Neural cell (in vitro differentiated cells): Measurements from ENCODE around the gene CLCA4. TPM values are rescaled to one million over a fixed set of nuclear protein-coding genes. Genes with fewer than 3 reads are reported as not detected.

Experiments
- H2AFZ ChIP-seq: fragments of 200-600, 300-800 bp; sonication (generic), shearing (Covaris generic); 2 replicates; pipeline ENCODE4 v1.6.0; 2014; ENCODE audit warnings: low read depth, mild to moderate bottlenecking, antibody characterized with exemption, low read length, moderate library complexity
- H3F3A ChIP-seq: fragments of 200-600 bp; shearing (Covaris generic); 2 replicates; pipeline ENCODE4 v1.6.1; 2016; ENCODE audit warnings: mild to moderate bottlenecking, moderate library complexity, mixed read lengths, antibody characterized with exemption, low read length; ENCODE audit not compliant: insufficient read depth, poor library complexity, severe bottlenecking
- H3K27ac ChIP-seq: fragments of 200-600, 300-800 bp; sonication (generic), shearing (Covaris generic); 2 replicates; pipeline ENCODE4 v1.5.1; 2014; ENCODE audit warnings: mild to moderate bottlenecking, low read length, moderate library complexity
- H3K27me3 ChIP-seq: fragments of 300-800, 200-600 bp; sonication (generic), shearing (Covaris generic); 2 replicates; pipeline ENCODE4 v1.6.0; 2014; ENCODE audit warnings: mild to moderate bottlenecking, low read depth, low read length, moderate library complexity; ENCODE audit not compliant: insufficient read depth
- H3K36me3 ChIP-seq: fragments of 300-800, 200-600 bp; sonication (generic), shearing (Covaris generic); 2 replicates; pipeline ENCODE4 v1.5.1; 2014; ENCODE audit warnings: mild to moderate bottlenecking, antibody characterized with exemption, low read length, moderate library complexity; ENCODE audit not compliant: insufficient read depth
- H3K4me2 ChIP-seq: fragments of 300-800, 200-600 bp; sonication (generic), shearing (Covaris generic); 2 replicates; pipeline ENCODE4 v1.6.0; 2014; ENCODE audit warnings: mild to moderate bottlenecking, low read length
- H3K4me3 ChIP-seq: fragments of 300-800, 200-600 bp; sonication (generic), shearing (Covaris generic); 2 replicates; pipeline ENCODE4 v1.5.1; 2014; ENCODE audit warnings: mild to moderate bottlenecking, low read length, moderate library complexity
- H3K79me2 ChIP-seq: fragments of 200-600 bp; shearing (Covaris generic); replicated peaks from 2 replicates; pipeline ENCODE4 v1.6.0; 2014; ENCODE audit warnings: mild to moderate bottlenecking, low read length, moderate library complexity; ENCODE audit not compliant: insufficient read depth
- H3K9ac ChIP-seq: fragments of 300-800, 200-600 bp; sonication (generic), shearing (Covaris generic); 2 replicates; pipeline ENCODE4 v1.6.1; 2016; ENCODE audit warnings: mild to moderate bottlenecking, low read length, mixed read lengths
- H3K9me2 ChIP-seq: fragments of 200-600 bp; shearing (Covaris generic); 2 replicates; pipeline ENCODE4 v1.6.1; 2016; ENCODE audit warnings: mild to moderate bottlenecking, low read length, mixed read lengths; ENCODE audit not compliant: insufficient read depth
- H3K9me3 ChIP-seq: fragments of 200-600, 300-800 bp; sonication (generic), shearing (Covaris generic); 2 replicates; pipeline ENCODE4 v1.6.1; 2016; ENCODE audit warnings: mild to moderate bottlenecking, mixed run types, low read length, moderate library complexity, mixed read lengths
- H4K20me1 ChIP-seq: fragments of 200-600 bp; shearing (Covaris generic); 2 replicates; pipeline ENCODE4 v1.6.1; 2016; ENCODE audit warnings: mild to moderate bottlenecking, mixed run types; ENCODE audit not compliant: insufficient read depth
- EP300 ChIP-seq: fragments of 450-650 bp; conservative IDR thresholded peaks from 2 replicates; pipeline ENCODE4 v1.6.1; 2014; ENCODE audit warnings: antibody characterized with exemption, mild to moderate bottlenecking, moderate library complexity; ENCODE audit not compliant: poor library complexity, severe bottlenecking
- EZH2 ChIP-seq: fragments of 200-600, 300-800 bp; shearing (Covaris generic), sonication (generic); IDR thresholded peaks from 2 replicates; pipeline ENCODE4 v1.6.1; 2014; ENCODE audit warnings: antibody characterized with exemption, low read length, borderline replicate concordance, mild to moderate bottlenecking; ENCODE audit not compliant: insufficient read depth, poor library complexity, severe bottlenecking
- MXI1 ChIP-seq: fragments of 450-650 bp; conservative IDR thresholded peaks from 2 replicates; pipeline ENCODE4 v1.6.1; 2014; ENCODE audit warnings: antibody characterized with exemption, mild to moderate bottlenecking; ENCODE audit not compliant: poor library complexity, severe bottlenecking
- POLR2AphosphoS5 ChIP-seq: IDR thresholded peaks from 2 replicates; pipeline ENCODE4 v1.6.1; 2012
- RAD21 ChIP-seq: fragments of 450-650 bp; conservative IDR thresholded peaks from 2 replicates; pipeline ENCODE4 v1.6.1; 2014; ENCODE audit warnings: antibody characterized with exemption, mild to moderate bottlenecking, moderate library complexity
- SMC3 ChIP-seq: fragments of 450-650 bp; conservative IDR thresholded peaks from 2 replicates; pipeline ENCODE4 v1.6.1; 2014; ENCODE audit warnings: antibody characterized with exemption, mild to moderate bottlenecking, moderate library complexity; ENCODE audit not compliant: poor library complexity
- TAF1 ChIP-seq: IDR thresholded peaks from 2 replicates; pipeline ENCODE4 v1.6.1; 2012; ENCODE audit warnings: low read depth
- polyA minus RNA-seq: library from RNA; depleted of rRNA, polyadenylated mRNA; stranded (reverse); fragments of >200 nt; gene quantifications from 2 replicates; pipeline ENCODE4 v1.2.3, GENCODE V29; 2014
- polyA plus RNA-seq: library from polyadenylated mRNA; depleted of rRNA; stranded (reverse); fragments of >200 nt; gene quantifications from 2 replicates; pipeline ENCODE4 v1.2.3, GENCODE V29; 2014
- TF ChIP-seq, protein P1 (sequence below): IDR thresholded peaks from 2 replicates; pipeline ENCODE4 v1.6.1; 2012; ENCODE audit warnings: borderline replicate concordance
- TF ChIP-seq, protein P2 (sequence below): fragments of 450-650 bp; IDR thresholded peaks from 2 replicates; pipeline ENCODE4 v1.5.1; 2014; ENCODE audit warnings: antibody characterized with exemption, mild to moderate bottlenecking, moderate library complexity; ENCODE audit not compliant: poor library complexity, severe bottlenecking

Gene CLCA4, protein sequence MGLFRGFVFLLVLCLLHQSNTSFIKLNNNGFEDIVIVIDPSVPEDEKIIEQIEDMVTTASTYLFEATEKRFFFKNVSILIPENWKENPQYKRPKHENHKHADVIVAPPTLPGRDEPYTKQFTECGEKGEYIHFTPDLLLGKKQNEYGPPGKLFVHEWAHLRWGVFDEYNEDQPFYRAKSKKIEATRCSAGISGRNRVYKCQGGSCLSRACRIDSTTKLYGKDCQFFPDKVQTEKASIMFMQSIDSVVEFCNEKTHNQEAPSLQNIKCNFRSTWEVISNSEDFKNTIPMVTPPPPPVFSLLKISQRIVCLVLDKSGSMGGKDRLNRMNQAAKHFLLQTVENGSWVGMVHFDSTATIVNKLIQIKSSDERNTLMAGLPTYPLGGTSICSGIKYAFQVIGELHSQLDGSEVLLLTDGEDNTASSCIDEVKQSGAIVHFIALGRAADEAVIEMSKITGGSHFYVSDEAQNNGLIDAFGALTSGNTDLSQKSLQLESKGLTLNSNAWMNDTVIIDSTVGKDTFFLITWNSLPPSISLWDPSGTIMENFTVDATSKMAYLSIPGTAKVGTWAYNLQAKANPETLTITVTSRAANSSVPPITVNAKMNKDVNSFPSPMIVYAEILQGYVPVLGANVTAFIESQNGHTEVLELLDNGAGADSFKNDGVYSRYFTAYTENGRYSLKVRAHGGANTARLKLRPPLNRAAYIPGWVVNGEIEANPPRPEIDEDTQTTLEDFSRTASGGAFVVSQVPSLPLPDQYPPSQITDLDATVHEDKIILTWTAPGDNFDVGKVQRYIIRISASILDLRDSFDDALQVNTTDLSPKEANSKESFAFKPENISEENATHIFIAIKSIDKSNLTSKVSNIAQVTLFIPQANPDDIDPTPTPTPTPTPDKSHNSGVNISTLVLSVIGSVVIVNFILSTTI
- not detected in 2 replicates for polyA plus RNA-seq
- polyA minus RNA-seq: not detected in 2 replicates

DNA sequence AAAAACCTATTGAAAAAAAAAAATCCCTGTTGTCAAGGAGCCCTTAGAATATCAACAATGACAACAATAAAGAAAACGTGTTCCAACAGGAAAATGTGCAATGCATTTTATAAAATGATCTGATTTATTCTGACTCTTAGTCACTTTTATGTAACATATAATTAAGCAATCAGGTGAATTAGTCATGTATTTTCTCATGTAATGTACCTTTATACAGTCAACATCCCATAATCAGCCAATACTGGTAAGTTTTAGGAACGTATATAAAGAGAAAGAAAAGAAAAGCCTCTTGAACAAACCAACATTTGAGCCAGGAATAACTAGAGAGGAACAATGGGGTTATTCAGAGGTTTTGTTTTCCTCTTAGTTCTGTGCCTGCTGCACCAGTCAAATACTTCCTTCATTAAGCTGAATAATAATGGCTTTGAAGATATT lies at the start of gene CLCA4:
Gene CLCA4, plus strand, starts transcription at position 292 of the 435 bp plus-strand sequence. Its CDS starts 42 bp downstream, at position 334.
- no peak within 1 kb of the TSS for H3K4me3 ChIP-seq
- H4K20me1 ChIP-seq: no peaks in the 10 kb centered on the region
- no peaks in the 10 kb centered on the region for H3F3A ChIP-seq
- TF ChIP-seq SMC3 (no peak), TAF1 (no peak), RAD21 (no peak), EP300 (no peak), EZH2 (no peak), POLR2AphosphoS5 (no peak), MXI1 (no peak)
- TF ChIP-seq, protein P1, sequence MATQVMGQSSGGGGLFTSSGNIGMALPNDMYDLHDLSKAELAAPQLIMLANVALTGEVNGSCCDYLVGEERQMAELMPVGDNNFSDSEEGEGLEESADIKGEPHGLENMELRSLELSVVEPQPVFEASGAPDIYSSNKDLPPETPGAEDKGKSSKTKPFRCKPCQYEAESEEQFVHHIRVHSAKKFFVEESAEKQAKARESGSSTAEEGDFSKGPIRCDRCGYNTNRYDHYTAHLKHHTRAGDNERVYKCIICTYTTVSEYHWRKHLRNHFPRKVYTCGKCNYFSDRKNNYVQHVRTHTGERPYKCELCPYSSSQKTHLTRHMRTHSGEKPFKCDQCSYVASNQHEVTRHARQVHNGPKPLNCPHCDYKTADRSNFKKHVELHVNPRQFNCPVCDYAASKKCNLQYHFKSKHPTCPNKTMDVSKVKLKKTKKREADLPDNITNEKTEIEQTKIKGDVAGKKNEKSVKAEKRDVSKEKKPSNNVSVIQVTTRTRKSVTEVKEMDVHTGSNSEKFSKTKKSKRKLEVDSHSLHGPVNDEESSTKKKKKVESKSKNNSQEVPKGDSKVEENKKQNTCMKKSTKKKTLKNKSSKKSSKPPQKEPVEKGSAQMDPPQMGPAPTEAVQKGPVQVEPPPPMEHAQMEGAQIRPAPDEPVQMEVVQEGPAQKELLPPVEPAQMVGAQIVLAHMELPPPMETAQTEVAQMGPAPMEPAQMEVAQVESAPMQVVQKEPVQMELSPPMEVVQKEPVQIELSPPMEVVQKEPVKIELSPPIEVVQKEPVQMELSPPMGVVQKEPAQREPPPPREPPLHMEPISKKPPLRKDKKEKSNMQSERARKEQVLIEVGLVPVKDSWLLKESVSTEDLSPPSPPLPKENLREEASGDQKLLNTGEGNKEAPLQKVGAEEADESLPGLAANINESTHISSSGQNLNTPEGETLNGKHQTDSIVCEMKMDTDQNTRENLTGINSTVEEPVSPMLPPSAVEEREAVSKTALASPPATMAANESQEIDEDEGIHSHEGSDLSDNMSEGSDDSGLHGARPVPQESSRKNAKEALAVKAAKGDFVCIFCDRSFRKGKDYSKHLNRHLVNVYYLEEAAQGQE: no peak
- TF ChIP-seq, protein P2, sequence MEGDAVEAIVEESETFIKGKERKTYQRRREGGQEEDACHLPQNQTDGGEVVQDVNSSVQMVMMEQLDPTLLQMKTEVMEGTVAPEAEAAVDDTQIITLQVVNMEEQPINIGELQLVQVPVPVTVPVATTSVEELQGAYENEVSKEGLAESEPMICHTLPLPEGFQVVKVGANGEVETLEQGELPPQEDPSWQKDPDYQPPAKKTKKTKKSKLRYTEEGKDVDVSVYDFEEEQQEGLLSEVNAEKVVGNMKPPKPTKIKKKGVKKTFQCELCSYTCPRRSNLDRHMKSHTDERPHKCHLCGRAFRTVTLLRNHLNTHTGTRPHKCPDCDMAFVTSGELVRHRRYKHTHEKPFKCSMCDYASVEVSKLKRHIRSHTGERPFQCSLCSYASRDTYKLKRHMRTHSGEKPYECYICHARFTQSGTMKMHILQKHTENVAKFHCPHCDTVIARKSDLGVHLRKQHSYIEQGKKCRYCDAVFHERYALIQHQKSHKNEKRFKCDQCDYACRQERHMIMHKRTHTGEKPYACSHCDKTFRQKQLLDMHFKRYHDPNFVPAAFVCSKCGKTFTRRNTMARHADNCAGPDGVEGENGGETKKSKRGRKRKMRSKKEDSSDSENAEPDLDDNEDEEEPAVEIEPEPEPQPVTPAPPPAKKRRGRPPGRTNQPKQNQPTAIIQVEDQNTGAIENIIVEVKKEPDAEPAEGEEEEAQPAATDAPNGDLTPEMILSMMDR: no peak
- H2AFZ ChIP-seq: no peak within 1 kb of the TSS
- H3K36me3 ChIP-seq: no peaks in the 10 kb centered on the region
- H3K9me3 ChIP-seq: no peaks in the 10 kb centered on the region
- H3K4me2 ChIP-seq: no peak within 1 kb of the TSS
- H3K79me2 ChIP-seq: no peaks in the 10 kb centered on the region
- no peaks in the 10 kb centered on the region for H3K9me2 ChIP-seq
- no peak within 1 kb of the TSS for H3K9ac ChIP-seq
- no peak within 1 kb of the TSS for H3K27ac ChIP-seq
- H3K27me3 ChIP-seq: no peaks in the 10 kb centered on the region

DNA sequence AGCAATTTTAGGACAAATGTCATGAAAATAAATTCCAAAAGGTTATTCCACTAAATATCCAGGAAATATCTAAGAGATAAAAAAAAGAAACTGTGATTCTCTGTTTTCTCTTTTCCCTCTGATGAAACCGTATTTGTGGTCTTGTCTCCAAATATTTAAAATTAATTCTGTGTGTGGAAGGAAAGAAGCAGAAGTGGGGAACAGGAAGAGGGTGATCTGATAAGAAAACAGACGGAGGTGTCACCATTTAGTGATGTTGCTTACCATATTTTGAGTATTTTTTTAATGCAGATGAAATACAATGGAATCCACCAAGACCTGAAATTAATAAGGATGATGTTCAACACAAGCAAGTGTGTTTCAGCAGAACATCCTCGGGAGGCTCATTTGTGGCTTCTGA lies 48.6 kb upstream of the CLCA4 start:
- no peak overlapping the region for H3K4me2 ChIP-seq
- TF ChIP-seq POLR2AphosphoS5: no peak
- no peak for TF ChIP-seq SMC3
- no peaks in the 10 kb centered on the region for H3K27me3 ChIP-seq
- no peak overlapping the region for H3K9ac ChIP-seq
- H3K9me2 ChIP-seq: no peaks in the 10 kb centered on the region
- H3K27ac ChIP-seq: no peak overlapping the region
- no peaks in the 10 kb centered on the region for H4K20me1 ChIP-seq
- no peak overlapping the region for H2AFZ ChIP-seq
- H3K36me3 ChIP-seq: no peaks in the 10 kb centered on the region
- H3K79me2 ChIP-seq: no peaks in the 10 kb centered on the region
- H3K9me3 ChIP-seq: no peaks in the 10 kb centered on the region
- no peaks in the 10 kb centered on the region for H3F3A ChIP-seq
- H3K4me3 ChIP-seq: no peak overlapping the region
